T-helper 1 cell treated with Interleukin-12 subunit alpha and Interleukin-12 subunit beta and Interleukin-4 antibody, amounts not matched to agents 30 μg/mL and 1 μg/mL, for 36 hours (primary cell): ENCODE data around the gene GAP43.

ENCODE experiments used
- H3K27ac Mint-ChIP-seq: one replicate; pipeline ENCODE4 v1.8.0; 2021; ENCODE audit warnings: mild to moderate bottlenecking, mixed read lengths
- H3K27me3 Mint-ChIP-seq: one replicate; pipeline ENCODE4 v1.8.0; 2021; ENCODE audit warnings: low read depth, mixed read lengths
- H3K36me3 Mint-ChIP-seq: one replicate; pipeline ENCODE4 v1.8.0; 2021; ENCODE audit warnings: low read depth, mixed read lengths
- H3K4me1 Mint-ChIP-seq: one replicate; pipeline ENCODE4 v1.8.0; 2021; ENCODE audit warnings: low read depth, mixed read lengths
- H3K4me3 Mint-ChIP-seq: one replicate; pipeline ENCODE4 v1.8.0; 2021; ENCODE audit warnings: mild to moderate bottlenecking, moderate library complexity, mixed read lengths
- H3K9me3 Mint-ChIP-seq: one replicate; pipeline ENCODE4 v1.8.0; 2021; ENCODE audit warnings: mixed read lengths

GAP43 gene

DNA sequence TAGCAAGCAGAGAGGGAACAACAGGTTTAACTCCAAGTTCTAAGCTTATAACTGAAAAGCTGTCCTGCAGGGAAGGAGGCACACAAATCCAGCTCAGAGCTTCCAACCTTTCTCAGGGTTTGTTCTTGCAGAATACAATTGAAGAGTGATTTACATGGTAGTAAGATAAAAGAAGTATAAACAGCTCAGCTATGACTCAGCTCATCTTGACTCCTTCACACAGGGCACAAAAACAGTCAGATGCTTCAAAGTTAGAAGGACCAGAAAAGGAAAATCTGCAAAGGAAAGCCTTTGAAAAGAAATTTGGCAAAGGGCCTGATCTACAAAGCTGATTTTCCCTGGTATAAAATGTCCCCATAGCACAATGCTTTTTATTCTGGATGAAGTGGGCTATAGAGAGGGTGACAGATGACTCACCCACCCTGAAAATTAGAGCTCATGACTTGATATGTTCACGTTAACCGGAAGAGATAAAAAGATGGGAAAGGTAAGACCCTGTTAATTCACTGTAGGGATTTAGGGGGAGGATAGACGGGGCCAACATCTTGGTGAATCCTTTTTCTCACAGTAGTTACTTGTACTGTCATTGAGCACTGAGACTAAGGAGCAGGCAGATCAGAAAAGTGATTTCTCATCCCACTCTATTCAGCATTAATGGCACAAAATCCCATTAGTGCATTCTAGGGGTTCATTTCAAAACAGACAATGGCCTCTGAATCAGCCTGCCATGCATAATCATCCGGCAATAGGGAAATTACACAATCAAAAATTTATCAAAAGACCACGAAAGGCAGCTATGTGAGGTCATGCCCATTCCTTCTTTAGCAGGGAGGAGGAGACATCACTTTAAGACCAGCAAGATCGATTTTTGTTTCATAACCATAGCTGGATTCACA lies 143.5 kb downstream of the GAP43 start:
- Mint-ChIP-seq H3K4me1 (no peaks in the 10 kb centered on the region), H3K4me3 (no peak overlapping the region), H3K9me3 (no peaks in the 10 kb centered on the region), H3K27ac (no peak overlapping the region), H3K27me3 (peaks cover 7% of the 10 kb centered on the region), H3K36me3 (no peaks in the 10 kb centered on the region)

DNA sequence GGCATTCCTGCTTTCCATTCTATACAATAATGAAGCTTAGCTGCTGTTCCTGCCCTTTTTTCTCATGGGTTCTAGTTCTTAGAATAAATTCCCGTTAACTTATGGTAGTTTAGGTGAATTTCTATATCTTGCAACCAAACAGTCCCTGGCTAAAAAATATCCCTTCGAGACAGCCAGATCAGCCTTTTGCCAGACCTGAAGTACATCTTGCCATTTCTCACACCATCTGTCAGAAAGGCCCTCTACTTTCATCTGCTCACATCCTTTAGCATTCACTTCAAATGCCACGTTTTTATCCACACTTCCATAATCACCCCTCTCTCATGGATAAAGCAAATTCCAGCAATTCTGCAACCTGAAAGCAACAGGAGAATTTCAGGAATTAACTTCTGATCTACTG lies 145.4 kb downstream of the GAP43 start:
- no peak overlapping the region for H3K27ac Mint-ChIP-seq
- no peak overlapping the region for H3K4me3 Mint-ChIP-seq
- no peaks in the 10 kb centered on the region for H3K4me1 Mint-ChIP-seq
- H3K27me3 Mint-ChIP-seq: peaks cover 7% of the 10 kb centered on the region
- H3K9me3 Mint-ChIP-seq: no peaks in the 10 kb centered on the region
- H3K36me3 Mint-ChIP-seq: no peaks in the 10 kb centered on the region
